ENCODE measurements around the gene RPL22L1.
"Not testable (repeated sequence)": the region's sequence is repeated elsewhere in the genome, so short reads cannot be mapped to it uniquely, and the experiment has no call there.

RPL22L1 gene

DNA sequence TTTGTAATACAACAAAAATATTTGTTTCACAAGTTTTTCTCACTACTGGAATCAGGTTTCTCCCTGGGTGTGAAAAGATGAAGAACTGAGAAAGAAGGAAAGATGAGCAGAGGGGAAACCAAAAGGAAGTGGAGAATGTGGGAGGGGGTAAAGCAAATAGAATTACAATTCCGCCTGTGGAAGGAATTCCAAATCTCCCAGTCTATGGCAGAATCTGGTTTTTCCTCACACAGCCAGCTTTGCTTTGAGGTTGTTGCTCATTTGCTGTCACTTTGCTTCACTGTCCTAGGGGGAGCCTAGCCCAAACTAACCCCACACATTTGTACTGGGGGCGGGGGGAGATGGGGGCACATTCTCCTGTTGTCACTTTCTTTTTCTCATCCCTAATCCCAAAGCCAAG, 43.9 kb downstream of the RPL22L1 start:
- no peak for DNase-seq

GRCh38 chr3:170823562-170823961, 46.4 kb downstream of the RPL22L1 start:
- not testable (repeated sequence) for DNase-seq

- DNase-seq = not testable (repeated sequence)
These were observed 51.7 kb downstream of the RPL22L1 start for GRCh38 chr3:170818325-170818724.

DNA sequence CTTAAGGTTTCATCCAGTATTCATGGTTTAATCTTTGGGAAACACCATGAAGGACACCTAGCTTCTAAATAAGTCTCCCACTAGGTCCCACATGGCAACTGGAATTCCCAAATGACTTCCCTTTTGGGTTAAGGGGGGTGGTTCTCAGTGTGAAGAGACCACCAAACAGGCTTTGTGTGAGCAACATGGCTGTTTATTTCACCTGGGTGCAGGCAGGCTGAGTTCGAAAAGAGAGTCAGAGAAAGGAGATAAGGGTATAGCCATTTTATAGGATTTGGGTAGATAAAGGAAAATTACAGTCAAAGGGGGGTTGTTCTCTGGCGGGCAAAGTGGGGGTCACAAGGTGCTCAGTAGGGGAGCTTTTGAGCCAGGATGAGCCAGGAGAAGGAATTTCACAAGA, 52.5 kb downstream of the RPL22L1 start:
- DNase-seq = not testable (repeated sequence)

DNA sequence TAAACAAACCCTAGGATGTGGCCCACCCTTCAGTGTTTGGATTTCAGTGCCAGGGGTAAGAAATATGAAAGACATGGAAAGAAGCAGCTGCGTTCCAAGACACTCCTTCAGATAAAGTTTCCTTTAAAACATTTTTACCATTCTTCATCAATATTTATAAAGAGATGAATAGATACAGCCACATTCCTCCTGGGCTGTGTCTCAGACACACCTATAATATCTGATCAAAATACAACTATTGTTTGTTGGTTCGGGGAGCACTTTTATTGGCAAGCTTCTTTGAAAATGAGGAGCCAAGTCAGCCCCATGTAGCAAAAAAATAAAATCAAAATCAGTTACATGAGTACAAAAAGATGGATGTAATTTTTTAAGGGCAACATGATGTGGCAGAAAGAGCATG, 53.2 kb downstream of the RPL22L1 start:
- no peak for DNase-seq

- no peak for DNase-seq
These were observed 53.7 kb downstream of the RPL22L1 start for GRCh38 chr3:170816341-170816740.

DNA sequence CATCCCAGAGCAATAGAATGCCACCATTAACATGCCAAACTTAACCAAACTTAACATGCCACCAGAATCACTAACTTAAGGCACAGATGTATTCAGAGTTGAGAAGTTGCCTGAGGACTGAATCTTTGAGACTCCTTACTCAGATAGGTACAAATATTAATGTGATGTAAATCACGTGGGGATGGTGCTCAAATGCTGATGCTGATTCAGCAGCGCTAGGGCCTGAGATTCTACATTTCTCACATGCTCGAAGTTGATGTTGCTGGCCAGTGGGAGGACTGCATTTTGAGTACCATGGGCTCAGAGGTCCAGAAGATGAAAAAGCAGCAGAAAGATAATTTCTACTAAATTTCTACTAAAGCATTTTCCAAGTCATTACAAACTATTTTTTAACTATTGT, 54.1 kb downstream of the RPL22L1 start:
- DNase-seq = no peak

DNA sequence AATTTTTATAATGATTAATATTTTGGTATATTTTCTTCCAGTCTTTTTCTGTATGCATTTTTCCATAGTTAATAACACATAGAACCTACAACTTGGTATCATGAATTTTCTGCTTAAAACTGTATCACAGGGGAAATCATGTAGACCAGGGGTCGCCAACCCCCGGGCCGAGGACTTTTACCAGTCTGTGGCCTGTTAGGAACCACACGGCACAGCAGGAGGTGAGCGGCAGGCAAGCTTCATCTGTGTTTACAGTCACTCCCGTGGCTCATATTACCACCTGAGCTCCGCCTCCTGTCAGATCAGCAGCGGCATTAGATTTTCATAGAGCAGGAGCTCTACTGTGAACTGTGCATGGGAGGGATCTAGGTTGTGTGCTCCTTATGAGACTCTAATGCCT, 54.7 kb downstream of the RPL22L1 start:
- no peak for DNase-seq
